HG02763 (cell line): Measurements from ENCODE around the gene ADAM17.
"Not testable (repeated sequence)": the region's sequence is repeated elsewhere in the genome, so short reads cannot be mapped to it uniquely, and the experiment has no call there.

Source experiments
- ATAC-seq: cut with Tn5 transposase; IDR thresholded peaks from one replicate; pipeline ENCODE4 v1.9.1; 2021; ENCODE audit warnings: mild to moderate bottlenecking, moderate library complexity; ENCODE audit not compliant: unreplicated experiment

The ADAM17 gene

GRCh38 chr2:9555297-9556120 is at the start of gene ADAM17:
ADAM17 (minus strand) TSS chr2:9555830; CDS start chr2:9555605, 225 bp downstream.
- peak; percentile 87 for ATAC-seq

GRCh38 chr2:9602412-9602811 is 46.8 kb upstream of the ADAM17 start:
- no peak for ATAC-seq

GRCh38 chr2:9601397-9601796 is 45.8 kb upstream of the ADAM17 start:
- ATAC-seq: no peak

DNA sequence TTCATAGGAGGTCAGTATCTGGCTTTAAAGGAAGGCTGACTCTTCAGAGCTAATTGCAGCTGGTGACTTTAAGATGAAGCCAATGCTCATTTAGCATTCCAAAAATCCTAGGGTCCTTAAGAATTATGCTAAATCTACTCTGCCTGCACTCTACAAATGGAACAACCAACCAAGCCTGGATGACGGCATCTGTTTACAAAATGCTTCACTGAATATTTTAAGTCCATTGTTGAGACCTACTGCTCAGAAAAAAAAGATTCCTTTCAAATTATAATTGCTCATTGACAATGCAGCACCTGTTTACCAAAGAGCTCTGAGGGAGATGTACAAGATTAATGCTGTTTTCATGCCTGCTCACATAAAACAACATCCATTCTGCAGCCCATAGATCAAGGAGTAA is 43.8 kb upstream of the ADAM17 start:
- ATAC-seq: no peak

- no peak for ATAC-seq
Observed at GRCh38 chr2:9596621-9597311, 41.1 kb upstream of the ADAM17 start.

GRCh38 chr2:9595746-9596145 is 40.1 kb upstream of the ADAM17 start:
- no peak for ATAC-seq

GRCh38 chr2:9595256-9595655 is 39.6 kb upstream of the ADAM17 start:
- not testable (repeated sequence) for ATAC-seq

DNA sequence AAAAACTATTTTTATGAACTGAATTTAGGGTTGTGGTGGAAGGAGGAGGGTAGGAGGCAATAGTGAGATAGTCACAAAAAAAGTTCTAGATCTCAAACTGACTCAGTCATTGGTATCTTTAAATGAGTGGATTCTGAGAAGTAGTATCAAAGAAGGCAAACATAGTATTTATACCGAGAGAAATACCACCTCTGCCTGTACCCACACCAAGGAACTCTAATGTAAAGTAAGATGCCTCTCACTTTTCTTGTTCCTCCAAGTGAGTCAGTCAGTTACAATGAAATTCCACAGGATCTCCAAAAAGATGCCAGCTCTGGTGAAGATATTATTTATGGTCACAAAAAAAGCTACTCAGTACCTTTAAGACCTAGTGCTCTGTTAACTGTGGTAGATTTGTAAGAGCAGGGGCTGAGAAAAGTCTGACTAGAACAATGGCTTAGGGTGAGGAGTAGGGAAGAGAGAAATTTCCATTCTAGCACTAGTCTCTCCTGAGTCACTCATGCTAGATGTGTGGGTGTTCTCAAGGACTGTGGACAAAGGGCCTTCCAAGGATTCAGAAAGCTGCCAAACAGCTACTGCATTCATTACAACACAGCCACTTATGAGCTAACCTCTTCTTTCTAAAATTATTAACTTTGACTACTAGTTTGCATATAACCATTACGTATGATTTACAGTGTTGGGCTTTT is 38.9 kb upstream of the ADAM17 start:
- no peak for ATAC-seq

- no peak for ATAC-seq
Observed at GRCh38 chr2:9593925-9594324, 38.3 kb upstream of the ADAM17 start.

DNA sequence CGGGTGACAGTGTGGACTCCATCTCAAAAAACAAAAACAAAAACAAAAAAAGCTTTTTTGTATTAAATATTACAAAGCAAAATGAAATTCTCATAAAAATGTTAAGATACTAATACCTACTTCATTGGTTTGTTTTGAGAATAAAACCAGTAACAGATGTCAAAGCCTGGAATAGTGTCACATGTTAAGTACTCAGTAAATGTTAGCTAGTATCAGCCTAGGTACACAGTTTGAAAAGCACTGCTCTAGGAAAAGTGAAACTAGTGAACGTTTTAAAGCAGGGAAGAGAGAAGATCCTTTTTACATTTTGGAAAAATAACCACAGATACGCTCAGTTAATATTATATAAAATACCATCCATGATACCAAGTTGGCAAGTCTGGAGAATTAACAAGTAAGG is 37.1 kb upstream of the ADAM17 start:
- ATAC-seq: no peak

DNA sequence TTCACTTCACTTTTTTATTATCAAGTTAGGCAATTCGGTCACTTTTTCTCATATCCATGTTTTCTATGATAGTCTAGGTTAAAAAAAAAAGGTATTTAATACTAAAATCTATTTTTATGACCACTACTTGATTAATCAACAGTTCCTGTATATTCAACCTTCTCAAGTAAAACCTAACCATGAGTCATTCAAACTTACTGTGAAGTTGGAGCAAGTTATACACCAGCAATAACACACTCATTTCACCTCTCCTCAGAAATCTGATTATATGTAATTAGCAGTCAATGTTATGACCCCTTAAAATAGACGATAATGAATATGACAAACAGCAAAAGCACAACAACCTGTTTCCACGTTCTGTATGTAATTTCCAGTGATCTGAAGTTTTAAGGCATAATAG is 35.0 kb upstream of the ADAM17 start:
- ATAC-seq: no peak

GRCh38 chr2:9586465-9586864 is 30.8 kb upstream of the ADAM17 start:
- ATAC-seq: no peak

GRCh38 chr2:9585486-9585885 is 29.9 kb upstream of the ADAM17 start:
- ATAC-seq: no peak

GRCh38 chr2:9584902-9585301 is 29.3 kb upstream of the ADAM17 start:
- ATAC-seq: not testable (repeated sequence)

DNA sequence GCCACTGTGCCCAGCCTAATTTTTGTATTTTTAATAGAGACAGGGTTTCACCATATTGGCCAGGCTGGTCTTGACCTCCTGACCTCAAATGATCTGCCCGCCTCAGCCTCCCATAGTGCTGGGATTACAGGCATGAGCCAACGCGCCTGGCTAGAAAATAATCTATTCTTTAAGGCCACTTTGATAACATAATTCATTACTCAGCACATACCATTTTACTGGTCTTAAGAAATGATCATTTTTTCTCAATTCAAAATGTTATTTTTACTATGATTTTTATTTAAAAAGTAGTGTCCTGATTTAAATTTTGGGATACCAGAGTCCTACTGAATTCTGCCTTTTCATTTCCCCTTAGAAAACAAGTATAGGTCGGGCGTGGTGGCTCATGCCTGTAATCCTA is 27.0 kb upstream of the ADAM17 start:
- ATAC-seq: no peak

GRCh38 chr2:9578467-9579235 is 23.0 kb upstream of the ADAM17 start:
- ATAC-seq: no peak

GRCh38 chr2:9574331-9574730 is 18.7 kb upstream of the ADAM17 start:
- no peak for ATAC-seq

DNA sequence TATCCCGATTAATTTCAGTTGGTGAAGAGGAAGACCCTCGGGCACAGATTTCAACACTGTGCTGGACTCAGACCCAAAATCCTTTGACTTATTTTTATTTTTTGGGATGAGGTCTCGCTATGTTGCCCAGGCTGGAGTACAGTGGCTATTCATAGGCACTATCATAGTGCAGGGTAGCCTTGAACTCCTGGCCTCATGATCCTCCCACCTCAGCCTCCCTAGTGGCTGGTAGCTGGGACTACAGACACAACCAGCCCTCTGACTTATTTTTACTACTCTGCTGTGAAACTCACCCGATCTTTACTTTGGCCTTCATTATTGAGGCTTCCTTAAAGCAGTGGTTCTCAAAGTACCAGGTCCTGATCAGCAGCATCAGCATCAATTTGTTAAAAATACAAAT is 18.2 kb upstream of the ADAM17 start:
- ATAC-seq: no peak

GRCh38 chr2:9573013-9573720 is 17.5 kb upstream of the ADAM17 start:
- no peak for ATAC-seq
